HepG2 (cell line): ENCODE measurements around the gene CLCN2. TPM values are rescaled to one million over a fixed set of nuclear protein-coding genes. Genes with fewer than 3 reads are reported as not detected.
A peak's percentile ranks its signal among the peaks of the same experiment; 100 is the strongest.

ENCODE experiments used
- FOXO1 ChIP-seq: sonication (generic); formaldehyde crosslinking; IDR thresholded peaks from 2 replicates; pipeline ENCODE4 v1.4.0; 2020; ENCODE audit warnings: missing genetic modification reagents
- GLI4 ChIP-seq: sonication (generic); formaldehyde crosslinking; IDR thresholded peaks from 2 replicates; pipeline ENCODE4 v1.5.1; 2020; ENCODE audit warnings: missing genetic modification reagents, mild to moderate bottlenecking, moderate library complexity, borderline replicate concordance
- HHEX ChIP-seq: IDR thresholded peaks from 2 replicates; pipeline ENCODE4 v1.6.1; 2016; ENCODE audit warnings: control low read depth
- HOXA7 ChIP-seq: sonication (generic); formaldehyde crosslinking; IDR thresholded peaks from 2 replicates; pipeline ENCODE4 v1.8.1; 2022; ENCODE audit warnings: mild to moderate bottlenecking, missing genetic modification reagents, moderate library complexity
- IRF2 ChIP-seq: IDR thresholded peaks from 2 replicates; pipeline ENCODE4 v1.6.1; 2018; ENCODE audit warnings: missing genetic modification reagents, missing compliant biosample characterization
- KDM1A ChIP-seq: IDR thresholded peaks from 2 replicates; pipeline ENCODE4 v1.6.1; 2016; ENCODE audit warnings: missing compliant biosample characterization
- KDM4B ChIP-seq: sonication (generic); formaldehyde crosslinking; IDR thresholded peaks from 2 replicates; pipeline ENCODE4 v1.4.0; 2020; ENCODE audit warnings: missing genetic modification reagents
- MIXL1 ChIP-seq: IDR thresholded peaks from 2 replicates; pipeline ENCODE4 v1.6.1; 2016
- MTF1 ChIP-seq: sonication (generic); formaldehyde crosslinking; IDR thresholded peaks from 2 replicates; pipeline ENCODE4 v1.5.0; 2020; ENCODE audit warnings: missing genetic modification reagents
- NFKBIZ ChIP-seq: IDR thresholded peaks from 2 replicates; pipeline ENCODE4 v1.6.1; 2018; ENCODE audit warnings: missing genetic modification reagents, missing compliant biosample characterization
- POLR2A ChIP-seq, 2 experiments: IDR thresholded peaks; 2 replicates each; pipeline ENCODE4 v1.6.1; 2011; ENCODE audit warnings: low read depth in 2 of 2, low read length in 2 of 2, mild to moderate bottlenecking in 1 of 2, moderate library complexity in 1 of 2; ENCODE audit not compliant: insufficient read depth in 1 of 2
- YEATS4 ChIP-seq: sonication (generic); formaldehyde crosslinking; IDR thresholded peaks from 2 replicates; pipeline ENCODE4 v1.4.0; 2020; ENCODE audit warnings: missing genetic modification reagents, borderline replicate concordance
- ZNF260 ChIP-seq: sonication (generic); formaldehyde crosslinking; IDR thresholded peaks from 2 replicates; pipeline ENCODE4 v1.4.0; 2020; ENCODE audit warnings: missing genetic modification reagents, low read depth, mild to moderate bottlenecking, borderline replicate concordance
- ZNF263 ChIP-seq: sonication (generic); formaldehyde crosslinking; IDR thresholded peaks from 2 replicates; pipeline ENCODE4 v1.4.0; 2020; ENCODE audit warnings: missing genetic modification reagents
- ZNF556 ChIP-seq: sonication (generic); formaldehyde crosslinking; IDR thresholded peaks from 2 replicates; pipeline ENCODE4 v1.4.0; 2020; ENCODE audit warnings: mild to moderate bottlenecking, missing genetic modification reagents, borderline replicate concordance
- ZNF557 ChIP-seq: sonication (generic); formaldehyde crosslinking; IDR thresholded peaks from 2 replicates; pipeline ENCODE4 v1.4.0; 2020; ENCODE audit warnings: missing genetic modification reagents
- ZNF563 ChIP-seq: sonication (generic); formaldehyde crosslinking; IDR thresholded peaks from 2 replicates; pipeline ENCODE4 v1.8.0; 2022; ENCODE audit warnings: mild to moderate bottlenecking, moderate library complexity, missing genetic modification reagents
- polyA plus RNA-seq, 8 experiments: library from polyadenylated mRNA; depleted of rRNA in 3 of 8; stranded (reverse) in 7 of 8; unstranded in 1 of 8; fragments of >200 nt; fragmentation: Illumina TruSeq in 4 of 8; extraction: Trizol in 4 of 8; gene quantifications; 2 replicates each; pipeline versions ENCODE4 v1.2.1 to v1.2.3, GENCODE V29; 2011 to 2016; ENCODE audit warnings: low read depth in 4 of 8, missing spikeins in 1 of 8, mixed read lengths in 1 of 8; ENCODE audit not compliant: insufficient read depth in 1 of 8
- total RNA-seq, 5 experiments: library from RNA; depleted of rRNA; stranded (reverse); fragments of >200 nt; fragmentation: Illumina TruSeq; extraction: Trizol; gene quantifications; 2 replicates each; pipeline ENCODE4 v1.2.3, GENCODE V29; 2016; ENCODE audit warnings: low read depth in 1 of 5
- TF ChIP-seq, protein P1 (sequence below): sonication (generic); formaldehyde crosslinking; IDR thresholded peaks from 2 replicates; pipeline ENCODE4 v1.5.1; 2020; ENCODE audit warnings: missing genetic modification reagents, mild to moderate bottlenecking, borderline replicate concordance
- TF ChIP-seq, protein P2 (sequence below): sonication (generic); formaldehyde crosslinking; IDR thresholded peaks from 2 replicates; pipeline ENCODE4 v1.4.0; 2020; ENCODE audit warnings: missing genetic modification reagents

The CLCN2 gene
- total and polyA plus RNA-seq, 2 of the 13 experiments (the other 11 are each of a cell fraction or from before 2014, with no cell fraction given), result 11.4 to 13.5 TPM

DNA sequence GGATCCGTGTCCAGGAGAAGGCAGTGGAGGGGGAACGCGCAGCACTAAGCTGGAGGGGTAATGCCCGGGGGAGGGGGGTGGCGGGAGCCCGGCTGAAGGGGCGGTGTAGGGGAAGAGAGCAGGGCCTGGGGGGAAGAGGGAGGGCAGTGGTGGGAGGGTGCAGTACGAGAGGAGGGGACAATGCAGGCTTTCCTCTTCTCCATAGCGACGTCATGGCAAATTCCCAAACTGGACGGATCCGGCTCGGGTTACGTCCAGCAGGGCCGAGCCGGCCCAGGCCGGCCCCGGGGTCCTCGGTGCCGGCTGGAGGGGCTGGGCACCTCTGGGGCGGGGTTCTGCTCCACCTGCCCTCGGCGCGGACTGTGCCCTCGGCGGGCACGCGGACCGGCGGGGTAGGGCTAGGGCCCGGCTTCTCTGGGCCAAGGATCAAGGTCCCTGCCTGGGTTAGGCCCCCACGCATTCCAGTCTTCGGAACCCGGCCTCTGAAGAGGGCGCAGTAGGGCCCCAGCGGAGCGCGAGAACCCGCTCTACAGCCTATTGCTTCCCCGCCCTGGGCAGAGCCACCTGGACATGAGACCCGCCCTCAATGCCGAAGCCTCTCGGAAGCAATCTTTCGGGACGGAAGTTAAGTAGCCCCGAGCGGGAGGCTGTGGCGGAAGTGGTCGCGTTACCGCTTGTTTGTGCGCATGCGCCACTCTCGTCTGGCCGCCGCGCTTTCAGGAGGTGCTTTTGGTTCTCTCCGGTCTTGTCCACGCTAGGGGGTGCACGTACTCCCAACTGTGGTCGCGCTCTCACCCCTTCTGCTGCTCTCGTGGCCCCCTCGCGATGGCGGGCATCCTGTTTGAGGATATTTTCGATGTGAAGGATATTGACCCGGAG is 1.5 kb upstream of the CLCN2 start (continued):
- no peak; the same call in 1 of the 2 replicates for TF ChIP-seq ZNF556 (CRISPR knock-in tag)
- no peak for TF ChIP-seq KDM4B (CRISPR knock-in tag)
- TF ChIP-seq, protein P1, sequence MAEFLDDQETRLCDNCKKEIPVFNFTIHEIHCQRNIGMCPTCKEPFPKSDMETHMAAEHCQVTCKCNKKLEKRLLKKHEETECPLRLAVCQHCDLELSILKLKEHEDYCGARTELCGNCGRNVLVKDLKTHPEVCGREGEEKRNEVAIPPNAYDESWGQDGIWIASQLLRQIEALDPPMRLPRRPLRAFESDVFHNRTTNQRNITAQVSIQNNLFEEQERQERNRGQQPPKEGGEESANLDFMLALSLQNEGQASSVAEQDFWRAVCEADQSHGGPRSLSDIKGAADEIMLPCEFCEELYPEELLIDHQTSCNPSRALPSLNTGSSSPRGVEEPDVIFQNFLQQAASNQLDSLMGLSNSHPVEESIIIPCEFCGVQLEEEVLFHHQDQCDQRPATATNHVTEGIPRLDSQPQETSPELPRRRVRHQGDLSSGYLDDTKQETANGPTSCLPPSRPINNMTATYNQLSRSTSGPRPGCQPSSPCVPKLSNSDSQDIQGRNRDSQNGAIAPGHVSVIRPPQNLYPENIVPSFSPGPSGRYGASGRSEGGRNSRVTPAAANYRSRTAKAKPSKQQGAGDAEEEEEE (CRISPR knock-in tag), result no peak
- no peak; the same call in none of the 2 replicates for TF ChIP-seq MIXL1 (CRISPR knock-in tag)
- TF ChIP-seq NFKBIZ (CRISPR knock-in tag), result no peak
- no peak for TF ChIP-seq HHEX
- TF ChIP-seq YEATS4 (CRISPR knock-in tag), result peak; percentile 82; the same call in 1 of the 2 replicates
- TF ChIP-seq ZNF263 (CRISPR knock-in tag), result peak; percentile 24; the same call in 1 of the 2 replicates
- TF ChIP-seq ZNF260 (CRISPR knock-in tag), result no peak
- TF ChIP-seq HOXA7, result no peak; the same call in 1 of the 2 replicates
- peak; percentile 81; the same call in 1 of the 2 replicates for TF ChIP-seq ZNF563
- TF ChIP-seq ZNF557 (CRISPR knock-in tag), result 0 out of 2 replicates have a peak, but pooled peaks have one; percentile 12
- no peak for TF ChIP-seq GLI4 (CRISPR knock-in tag)
- peak in 1 of 2 experiments; percentile 70; a peak in 2 of 4 replicates for TF ChIP-seq POLR2A (IDR thresholded peaks at IDR 0.05; ENCODE audit: insufficient read depth in 1 of 2, low read depth in 2 of 2, low read length in 2 of 2)
- TF ChIP-seq FOXO1 (CRISPR knock-in tag), result peak; percentile 41; the same call in 1 of the 2 replicates
- TF ChIP-seq KDM1A (CRISPR knock-in tag), result no peak; the same call in 1 of the 2 replicates
- TF ChIP-seq, protein P2, sequence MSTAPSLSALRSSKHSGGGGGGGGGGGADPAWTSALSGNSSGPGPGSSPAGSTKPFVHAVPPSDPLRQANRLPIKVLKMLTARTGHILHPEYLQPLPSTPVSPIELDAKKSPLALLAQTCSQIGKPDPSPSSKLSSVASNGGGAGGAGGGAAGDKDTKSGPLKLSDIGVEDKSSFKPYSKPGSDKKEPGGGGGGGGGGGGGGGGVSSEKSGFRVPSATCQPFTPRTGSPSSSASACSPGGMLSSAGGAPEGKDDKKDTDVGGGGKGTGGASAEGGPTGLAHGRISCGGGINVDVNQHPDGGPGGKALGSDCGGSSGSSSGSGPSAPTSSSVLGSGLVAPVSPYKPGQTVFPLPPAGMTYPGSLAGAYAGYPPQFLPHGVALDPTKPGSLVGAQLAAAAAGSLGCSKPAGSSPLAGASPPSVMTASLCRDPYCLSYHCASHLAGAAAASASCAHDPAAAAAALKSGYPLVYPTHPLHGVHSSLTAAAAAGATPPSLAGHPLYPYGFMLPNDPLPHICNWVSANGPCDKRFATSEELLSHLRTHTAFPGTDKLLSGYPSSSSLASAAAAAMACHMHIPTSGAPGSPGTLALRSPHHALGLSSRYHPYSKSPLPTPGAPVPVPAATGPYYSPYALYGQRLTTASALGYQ (CRISPR knock-in tag), result 0 out of 2 replicates have a peak, but pooled peaks have one; percentile 34
- no peak for TF ChIP-seq MTF1
- TF ChIP-seq IRF2 (CRISPR knock-in tag), result peak; percentile 86
